Brain pericyte (primary cell): Measurements from ENCODE around the gene XAGE3.
"Not testable (repeated sequence)": the region's sequence is repeated elsewhere in the genome, so short reads cannot be mapped to it uniquely, and the experiment has no call there.

Experiments used
- DNase-seq: peaks from one replicate; pipeline ENCODE4 v3.0.0-alpha.2; 2012; ENCODE audit warnings: low read depth, low spot score

The XAGE3 gene

DNA sequence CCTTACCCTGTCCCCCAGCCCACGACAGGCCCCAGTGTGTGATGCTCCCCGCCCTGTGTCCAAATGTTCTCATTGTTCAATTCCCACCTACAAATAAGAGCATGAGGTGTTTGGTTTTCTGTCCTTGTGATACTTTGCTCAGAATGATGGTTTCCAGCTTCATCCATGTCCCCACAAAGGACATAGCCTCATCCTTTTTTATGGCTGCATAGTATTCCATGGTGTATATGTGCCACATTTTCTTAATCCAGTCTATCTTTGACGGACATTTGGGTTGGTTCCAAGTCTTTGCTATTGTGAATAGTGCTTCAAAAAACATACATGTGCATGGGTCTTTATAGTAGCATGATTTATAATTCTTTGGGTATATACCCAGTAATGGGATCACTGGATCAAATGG is 24.3 kb downstream of the XAGE3 start:
- not testable (repeated sequence) for DNase-seq

DNA sequence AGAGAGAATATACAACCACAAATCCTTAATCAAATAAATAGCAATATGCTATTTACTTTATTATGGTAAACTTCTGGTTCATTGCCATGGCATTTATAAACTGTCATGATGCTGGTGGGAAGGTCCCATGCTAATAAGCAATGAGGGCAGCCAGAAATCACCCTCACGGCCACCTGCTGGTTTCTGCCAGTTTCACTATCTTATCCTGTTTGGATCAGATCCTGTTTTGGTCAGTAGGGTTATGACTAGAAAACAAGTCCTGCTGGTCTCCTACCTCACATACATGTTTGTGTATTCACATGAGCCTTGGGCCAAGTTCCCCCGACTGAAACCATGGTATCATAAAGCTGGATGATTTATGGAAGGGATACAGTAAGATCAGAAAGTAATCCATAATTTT is 28.7 kb downstream of the XAGE3 start:
- DNase-seq = no peak

DNA sequence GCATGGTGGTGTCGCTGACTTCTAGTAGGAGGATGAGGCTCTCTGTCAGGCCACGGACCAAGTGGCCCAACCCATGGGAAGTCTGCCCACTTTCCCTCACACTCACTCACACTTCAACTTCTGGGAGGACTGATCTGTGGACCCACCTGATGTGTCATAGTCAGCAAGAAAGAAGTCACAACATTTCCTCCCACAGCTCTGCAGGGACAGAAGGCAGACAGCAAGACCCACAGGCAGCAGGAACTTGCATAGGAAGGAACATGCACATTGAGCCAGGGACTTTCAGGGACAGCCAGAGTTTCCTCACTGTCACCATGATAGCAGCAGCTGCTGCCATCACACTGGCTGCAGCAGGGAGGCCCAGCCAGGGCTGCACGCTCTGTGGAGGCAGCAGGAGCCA is 37.3 kb downstream of the XAGE3 start:
- no peak for DNase-seq

DNA sequence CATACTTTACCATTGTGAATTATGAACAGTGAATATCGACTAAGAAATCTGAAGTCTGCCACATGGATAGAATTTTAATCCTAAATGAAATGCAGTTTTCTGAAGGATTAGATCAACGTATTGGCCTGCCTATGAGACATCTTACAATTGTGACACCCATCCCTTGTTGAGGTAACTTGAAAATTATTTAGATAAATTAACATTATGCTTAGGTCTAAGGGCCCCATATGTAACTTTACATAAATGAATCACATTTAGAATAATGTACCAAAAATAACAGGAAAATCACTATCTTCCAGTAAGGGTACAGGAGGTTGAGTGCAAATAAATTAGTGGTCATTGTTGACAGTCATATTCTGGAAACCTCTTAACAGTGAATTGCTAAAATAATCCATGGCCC is 43.3 kb downstream of the XAGE3 start:
- DNase-seq = no peak

DNA sequence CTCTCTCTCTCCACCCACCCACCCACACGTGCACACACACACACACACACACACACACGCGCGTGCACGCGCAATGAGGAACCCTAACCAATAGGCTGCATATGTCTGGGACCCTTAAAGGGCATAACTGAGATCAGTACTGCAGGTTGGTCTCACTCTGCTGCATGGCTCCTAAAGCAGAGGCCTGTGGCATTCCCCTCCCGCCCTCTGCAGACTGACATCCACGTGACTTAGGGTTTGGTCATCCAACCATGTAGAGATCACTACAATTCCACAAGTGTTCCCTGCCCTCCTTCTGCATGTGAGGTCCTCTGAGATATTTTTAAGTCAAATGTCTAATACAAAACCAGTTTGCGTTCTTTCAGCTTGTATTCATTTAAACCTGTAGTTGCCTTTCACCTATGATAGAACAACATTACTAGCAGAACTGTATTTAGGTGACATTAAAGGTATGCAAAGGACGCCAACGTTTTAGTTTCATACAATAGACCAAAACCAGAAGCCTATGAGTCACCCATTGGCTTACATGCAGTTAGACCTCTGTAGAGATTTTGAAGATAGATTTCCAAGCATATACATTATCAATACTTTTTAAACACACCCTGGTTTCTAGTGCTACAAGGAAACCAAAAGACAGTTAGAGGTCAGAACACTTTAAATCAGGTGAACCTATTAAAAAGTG is 46.7 kb downstream of the XAGE3 start:
- DNase-seq = no peak

GRCh38 chrX:52819788-52820187 is 48.1 kb downstream of the XAGE3 start:
- no peak for DNase-seq
